T-helper 2 cell treated with Interferon-gamma antibody and Interleukin-4, amounts not matched to agents 5 μg/mL and 100 μg/mL, for 36 hours (primary cell): ENCODE data around the gene SLC22A4.

Experiments used
- DNase-seq: peaks from one replicate; pipeline ENCODE4 v3.0.0; 2021; ENCODE audit warnings: low spot score
- H3K27ac Mint-ChIP-seq: one replicate; pipeline ENCODE4 v1.8.0; 2021; ENCODE audit warnings: mild to moderate bottlenecking, mixed read lengths
- H3K27me3 Mint-ChIP-seq: one replicate; pipeline ENCODE4 v1.8.0; 2021; ENCODE audit warnings: low read depth, mixed read lengths
- H3K36me3 Mint-ChIP-seq: one replicate; pipeline ENCODE4 v1.8.0; 2021; ENCODE audit warnings: low read depth, mixed read lengths
- H3K4me1 Mint-ChIP-seq: one replicate; pipeline ENCODE4 v1.8.0; 2021; ENCODE audit warnings: low read depth, mixed read lengths
- H3K4me3 Mint-ChIP-seq: one replicate; pipeline ENCODE4 v1.8.0; 2022; ENCODE audit warnings: mild to moderate bottlenecking, moderate library complexity, mixed read lengths
- H3K9me3 Mint-ChIP-seq: one replicate; pipeline ENCODE4 v1.8.0; 2021; ENCODE audit warnings: mixed read lengths

The SLC22A4 gene

DNA sequence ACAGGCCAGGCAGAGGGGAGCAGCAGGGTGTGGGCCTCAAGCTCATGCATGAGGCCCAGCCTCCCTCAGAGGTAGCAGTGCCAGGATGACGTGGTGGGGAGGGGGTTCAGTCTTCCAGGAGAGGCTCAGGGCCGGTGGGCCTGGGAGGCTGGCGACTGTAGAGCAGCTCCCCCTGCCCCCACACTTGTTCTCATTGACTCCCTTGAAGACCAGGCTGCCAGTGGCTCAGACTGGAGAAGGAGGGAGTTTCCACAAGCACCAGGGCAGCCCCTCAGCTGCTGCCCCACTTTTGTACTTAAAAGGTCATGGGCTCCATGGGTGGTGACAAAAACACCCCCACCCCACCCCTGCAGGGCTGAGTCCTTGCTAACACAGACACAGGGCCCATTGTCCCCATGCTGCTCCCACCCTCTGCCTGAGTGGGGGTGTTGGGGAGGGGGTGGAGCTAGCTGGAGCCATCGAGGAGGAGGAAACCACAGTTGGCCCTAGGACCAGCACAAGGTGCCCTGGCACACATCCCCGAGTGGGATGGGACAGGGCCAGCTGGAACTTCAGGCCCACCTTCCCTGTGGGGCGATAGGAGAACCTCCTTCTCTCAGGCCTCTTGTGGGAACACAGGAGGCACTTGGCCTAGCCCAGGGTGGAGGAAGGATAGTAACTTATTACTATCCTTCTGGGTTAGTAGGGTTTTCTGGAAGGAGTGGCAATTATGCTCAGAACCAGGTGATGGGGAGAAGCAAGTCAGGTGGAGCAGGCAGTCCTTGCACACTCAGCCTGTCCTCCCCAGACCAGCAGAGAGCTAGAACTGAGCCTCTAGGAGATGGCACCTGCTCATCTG lies 26.0 kb upstream of the SLC22A4 start:
- Mint-ChIP-seq H3K9me3 (no peaks in the 10 kb centered on the region), H3K36me3 (no peaks in the 10 kb centered on the region), H3K27me3 (peaks cover 3% of the 10 kb centered on the region), H3K4me3 (no peak overlapping the region), H3K4me1 (peaks cover 6% of the 10 kb centered on the region), H3K27ac (no peak overlapping the region)
- DNase-seq, result no peak

DNA sequence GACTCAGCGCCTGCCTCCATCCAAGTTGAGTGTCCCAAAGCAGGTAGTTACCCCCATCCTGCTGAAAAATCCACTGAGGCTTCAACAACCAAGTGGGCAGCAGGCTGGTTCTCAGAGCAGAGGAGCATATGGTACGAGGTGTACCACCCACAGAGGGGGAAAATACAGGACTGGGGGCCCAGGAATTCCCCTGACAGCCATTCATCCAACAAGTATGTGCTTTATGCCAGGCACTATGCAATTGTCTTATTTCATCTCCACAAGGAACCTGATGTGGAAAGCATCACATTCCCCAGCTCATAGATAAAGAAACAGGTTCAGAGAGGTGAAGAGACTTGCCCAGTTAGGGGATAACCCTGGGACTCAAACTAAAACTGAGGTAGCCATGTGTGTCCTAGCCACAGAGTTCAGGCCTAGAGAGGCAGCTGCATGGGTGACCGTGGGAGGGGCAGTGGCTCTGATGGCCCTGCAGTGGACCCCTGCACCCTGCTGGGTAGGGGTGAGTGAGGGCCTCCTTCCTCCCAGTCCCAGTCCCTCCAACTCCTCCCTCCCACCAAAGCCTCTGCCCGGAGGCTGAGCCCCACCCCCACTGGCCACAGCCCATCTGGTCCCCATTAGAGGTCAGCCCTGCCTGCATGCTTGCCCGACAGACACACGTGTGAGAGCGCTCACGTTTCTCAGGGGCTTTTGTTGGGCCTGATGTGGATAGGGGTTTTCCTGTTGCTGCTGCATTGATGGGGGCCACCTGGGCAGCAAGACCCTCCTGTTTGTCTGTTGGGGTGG lies 25.2 kb upstream of the SLC22A4 start:
- Mint-ChIP-seq H3K27ac (no peak overlapping the region), H3K27me3 (peaks cover 5% of the 10 kb centered on the region), H3K4me3 (no peak overlapping the region), H3K9me3 (no peaks in the 10 kb centered on the region), H3K4me1 (peaks cover 6% of the 10 kb centered on the region), H3K36me3 (no peaks in the 10 kb centered on the region)
- no peak for DNase-seq

DNA sequence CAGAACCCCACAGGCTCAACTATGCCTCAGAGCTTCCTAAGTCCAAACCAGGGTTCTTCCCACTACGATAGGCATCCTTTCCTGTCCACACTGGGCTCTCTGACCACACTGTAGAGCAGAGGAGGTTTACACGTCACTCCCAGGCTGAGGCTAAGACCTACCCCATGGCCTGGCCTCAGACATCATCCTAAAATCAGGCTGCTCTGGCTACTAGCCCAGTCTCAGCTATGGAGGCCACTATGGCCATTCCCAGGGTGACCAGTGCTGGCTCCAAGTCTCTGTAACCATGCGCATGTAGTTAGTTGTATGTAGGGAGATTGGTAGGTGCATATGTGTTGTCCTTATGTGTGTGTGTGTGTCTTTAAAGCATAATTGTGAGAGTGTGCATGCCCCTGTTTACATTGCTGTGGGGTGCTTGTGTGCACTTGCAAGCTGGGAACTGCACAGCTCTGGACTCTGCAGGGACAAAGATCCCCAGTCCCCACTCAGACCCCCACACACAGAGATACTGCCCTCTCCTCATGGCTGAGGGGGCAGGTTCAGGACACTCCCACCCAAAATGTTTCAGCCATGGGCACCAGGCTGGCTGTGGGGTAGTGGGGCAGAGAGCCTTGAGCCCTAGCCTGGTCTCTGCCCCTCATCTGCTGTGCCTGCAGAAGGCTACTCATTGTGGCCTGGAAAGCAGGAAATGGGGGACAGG lies 24.4 kb upstream of the SLC22A4 start:
- peaks cover 5% of the 10 kb centered on the region for H3K27me3 Mint-ChIP-seq
- H3K4me3 Mint-ChIP-seq, result no peak overlapping the region
- H3K4me1 Mint-ChIP-seq, result peaks cover 5% of the 10 kb centered on the region
- H3K36me3 Mint-ChIP-seq, result no peaks in the 10 kb centered on the region
- no peak overlapping the region for H3K27ac Mint-ChIP-seq
- no peaks in the 10 kb centered on the region for H3K9me3 Mint-ChIP-seq
- DNase-seq, result no peak

DNA sequence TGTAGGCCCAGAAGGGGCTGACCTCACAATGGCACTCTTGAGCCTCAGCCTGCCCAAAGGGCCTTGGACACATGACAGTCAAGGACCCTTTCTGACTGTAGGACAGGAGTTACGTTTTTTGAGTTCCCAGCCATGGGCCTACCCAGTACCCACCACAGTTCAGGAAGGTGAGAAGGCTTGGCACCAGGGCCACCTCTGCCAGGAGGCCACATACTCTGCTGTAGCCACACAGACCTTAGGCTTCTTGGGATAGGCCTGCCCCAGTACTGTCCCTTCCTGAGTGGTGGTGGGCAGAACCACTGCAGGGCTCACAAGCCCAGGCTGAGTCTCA lies 23.9 kb upstream of the SLC22A4 start:
- H3K9me3 Mint-ChIP-seq, result no peaks in the 10 kb centered on the region
- H3K27ac Mint-ChIP-seq, result no peak overlapping the region
- H3K4me1 Mint-ChIP-seq, result peaks cover 5% of the 10 kb centered on the region
- peaks cover 5% of the 10 kb centered on the region for H3K27me3 Mint-ChIP-seq
- no peaks in the 10 kb centered on the region for H3K36me3 Mint-ChIP-seq
- no peak overlapping the region for H3K4me3 Mint-ChIP-seq
- DNase-seq, result no peak

DNA sequence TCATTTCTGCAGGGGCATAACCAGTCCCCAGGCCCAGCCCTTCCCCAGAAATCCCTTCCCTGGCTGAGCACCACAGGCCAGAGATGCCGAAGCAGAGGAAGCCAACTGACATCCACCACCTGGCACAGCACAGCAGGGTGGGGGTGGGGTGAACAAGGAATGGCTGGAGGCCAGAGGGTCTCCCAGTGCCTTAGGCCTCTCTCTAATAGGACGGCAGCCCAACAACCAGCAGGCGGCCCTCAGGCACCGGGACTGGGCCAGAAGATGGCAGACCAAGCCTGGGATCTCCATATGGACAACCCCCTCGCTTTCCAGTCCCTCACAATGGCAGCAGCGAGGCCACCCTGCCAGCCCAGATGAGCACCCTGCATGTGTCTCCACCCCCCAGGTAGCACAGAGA lies 23.5 kb upstream of the SLC22A4 start:
- H3K4me3 Mint-ChIP-seq, result no peak overlapping the region
- no peaks in the 10 kb centered on the region for H3K36me3 Mint-ChIP-seq
- no peak overlapping the region for H3K27ac Mint-ChIP-seq
- H3K4me1 Mint-ChIP-seq, result peaks cover 5% of the 10 kb centered on the region
- no peaks in the 10 kb centered on the region for H3K9me3 Mint-ChIP-seq
- no peak for DNase-seq
- peaks cover 5% of the 10 kb centered on the region for H3K27me3 Mint-ChIP-seq

DNA sequence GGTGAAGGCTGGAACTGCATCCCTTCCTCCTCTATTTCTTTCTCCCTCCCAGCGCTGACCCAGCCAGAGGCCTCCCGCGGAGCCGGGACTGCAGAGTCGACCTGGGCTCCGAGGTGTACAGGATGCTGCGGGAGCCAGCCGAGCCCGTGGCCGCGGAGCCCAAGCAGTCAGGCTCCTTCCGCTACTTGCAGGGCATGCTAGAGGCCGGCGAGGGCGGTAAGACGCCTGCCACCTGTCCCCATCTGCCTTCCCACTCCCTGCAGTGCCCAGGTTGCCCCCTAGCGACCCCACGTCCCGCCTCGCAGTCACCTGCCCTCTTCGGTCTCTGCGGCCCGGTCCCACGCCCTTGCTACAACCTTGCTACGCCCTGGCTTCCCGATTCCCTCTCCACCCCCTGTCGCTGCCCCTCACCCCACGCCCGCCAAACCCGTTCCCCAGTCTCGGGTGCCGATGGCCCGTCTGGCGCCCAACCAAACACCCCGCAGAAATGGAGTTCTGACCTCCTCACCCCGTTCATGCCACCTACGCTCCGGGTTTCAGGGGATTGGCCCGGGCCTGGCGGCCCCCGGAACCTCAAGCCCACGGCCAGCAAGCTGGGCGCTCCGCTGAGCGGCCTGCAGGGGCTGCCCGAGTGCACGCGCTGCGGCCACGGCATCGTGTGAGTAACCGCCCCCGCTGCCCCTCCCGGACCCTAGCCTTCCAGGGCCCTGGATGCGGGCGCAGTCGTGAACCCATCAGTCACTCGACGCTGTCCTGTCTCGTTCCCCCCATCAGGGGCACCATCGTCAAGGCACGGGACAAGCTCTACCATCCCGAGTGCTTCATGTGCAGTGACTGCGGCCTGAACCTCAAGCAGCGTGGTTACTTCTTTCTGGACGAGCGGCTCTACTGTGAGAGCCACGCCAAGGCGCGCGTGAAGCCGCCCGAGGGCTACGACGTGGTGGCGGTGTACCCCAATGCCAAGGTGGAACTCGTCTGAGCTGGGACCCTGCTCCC lies 22.6 kb upstream of the SLC22A4 start:
- Mint-ChIP-seq H3K4me1 (peaks cover 5% of the 10 kb centered on the region), H3K27ac (no peak overlapping the region), H3K27me3 (peaks cover 5% of the 10 kb centered on the region), H3K36me3 (no peaks in the 10 kb centered on the region), H3K4me3 (no peak overlapping the region), H3K9me3 (no peaks in the 10 kb centered on the region)
- DNase-seq, result no peak

DNA sequence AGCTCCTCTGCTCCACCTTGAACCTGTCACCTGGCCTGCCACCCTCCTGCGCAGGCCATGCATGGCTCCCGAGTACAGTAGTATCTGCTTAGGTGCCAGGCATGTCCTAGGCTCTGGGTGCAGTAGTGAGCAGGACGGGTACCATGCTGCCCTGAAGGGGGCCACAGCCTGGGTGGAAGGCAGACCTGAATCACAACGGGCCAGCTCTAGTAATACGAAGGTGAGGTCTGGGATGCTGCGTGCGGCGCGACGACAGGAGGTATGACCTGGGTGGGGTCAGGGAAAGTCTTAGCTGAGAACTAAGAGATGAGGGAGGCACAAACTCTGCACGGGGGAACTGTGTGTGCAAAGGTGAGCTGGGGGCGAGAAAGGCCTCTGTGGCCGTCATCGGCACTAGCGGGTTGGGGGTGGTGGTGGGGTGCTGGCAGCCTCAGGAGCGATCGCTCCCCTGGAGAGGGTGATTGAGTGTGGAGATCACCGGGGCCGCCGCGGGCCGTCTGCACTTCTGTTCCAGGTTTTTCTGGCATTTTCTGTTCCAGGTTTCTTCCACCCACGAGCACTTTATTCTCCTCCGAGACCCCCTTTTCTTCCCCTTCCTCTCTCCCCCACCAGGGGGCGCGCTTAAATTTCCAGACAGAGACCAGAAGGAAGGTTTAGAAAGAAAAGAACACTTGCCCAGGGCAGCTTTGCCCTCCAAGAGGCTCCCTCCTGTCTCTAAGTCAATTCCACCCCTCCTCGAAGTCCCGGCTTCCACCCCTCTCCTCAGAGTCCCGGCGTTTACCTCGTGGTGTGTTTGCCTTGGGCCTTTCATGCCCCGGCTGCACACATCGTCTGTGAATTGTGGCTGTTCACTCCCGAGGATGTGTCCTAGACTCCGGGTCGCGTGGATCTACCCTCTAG lies 21.6 kb upstream of the SLC22A4 start:
- Mint-ChIP-seq H3K4me3 (peak overlapping the region; percentile 28), H3K27me3 (peaks cover 5% of the 10 kb centered on the region), H3K27ac (no peak overlapping the region), H3K4me1 (peaks cover 3% of the 10 kb centered on the region), H3K36me3 (no peaks in the 10 kb centered on the region), H3K9me3 (no peaks in the 10 kb centered on the region)
- peak; percentile 51 for DNase-seq

DNA sequence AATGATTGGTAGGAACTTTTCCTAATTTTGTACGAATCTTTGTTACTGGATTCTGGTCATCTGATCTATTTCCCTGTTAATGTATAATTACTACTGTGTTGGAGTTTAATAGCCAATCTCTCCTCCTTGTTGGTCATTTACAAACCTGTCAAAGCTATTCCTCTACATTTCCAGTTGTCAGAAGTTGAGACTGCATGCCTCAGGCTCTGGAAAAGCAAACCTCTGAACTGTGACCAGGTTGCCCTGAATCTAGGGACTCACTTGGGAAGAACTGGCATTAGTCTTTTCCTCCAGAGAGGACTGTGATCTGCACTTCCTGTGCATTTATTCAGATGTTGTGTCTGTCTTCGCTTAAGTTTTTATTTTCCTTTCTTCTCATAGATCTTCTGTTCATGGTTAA lies 20.6 kb upstream of the SLC22A4 start:
- Mint-ChIP-seq H3K4me3 (no peak overlapping the region), H3K36me3 (no peaks in the 10 kb centered on the region), H3K27ac (no peak overlapping the region), H3K27me3 (peaks cover 5% of the 10 kb centered on the region), H3K4me1 (peaks cover 3% of the 10 kb centered on the region), H3K9me3 (no peaks in the 10 kb centered on the region)
- no peak for DNase-seq

DNA sequence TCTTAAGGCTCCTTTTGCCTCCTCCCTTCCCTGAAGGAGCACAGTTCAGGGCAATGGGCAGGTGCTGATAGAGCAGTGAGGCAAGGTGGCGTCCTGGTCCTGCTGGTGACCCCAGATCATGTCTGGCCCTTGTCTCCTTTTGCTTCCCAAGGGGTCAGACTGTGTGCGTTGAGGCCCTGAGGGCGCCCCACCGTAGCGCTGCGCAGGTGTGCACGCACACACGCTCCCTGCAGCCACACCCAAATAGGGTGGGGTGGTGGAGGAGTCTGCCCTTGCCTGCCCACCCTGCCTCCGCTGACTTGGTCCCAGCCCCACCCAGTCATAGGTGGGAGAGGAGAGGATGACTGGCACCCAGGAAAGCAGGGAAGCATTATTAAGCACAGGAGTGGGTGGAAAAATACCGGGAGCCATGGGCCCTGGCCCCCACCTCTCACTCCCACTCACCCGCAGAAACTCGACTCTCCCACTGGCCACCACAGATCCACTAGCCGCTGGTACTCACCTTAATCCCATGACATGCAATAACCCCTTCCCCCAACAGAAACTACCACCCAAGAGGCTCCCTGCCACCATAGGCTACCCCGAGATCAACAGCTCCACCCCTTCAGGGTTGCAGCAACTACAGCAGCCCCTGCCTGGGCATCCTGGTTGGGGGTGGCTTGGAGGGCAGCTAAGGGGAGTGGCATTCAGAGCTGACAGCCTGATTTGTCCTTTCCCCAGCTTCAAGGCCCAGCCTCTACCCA lies 20.0 kb upstream of the SLC22A4 start:
- no peak overlapping the region for H3K27ac Mint-ChIP-seq
- no peak for DNase-seq

DNA sequence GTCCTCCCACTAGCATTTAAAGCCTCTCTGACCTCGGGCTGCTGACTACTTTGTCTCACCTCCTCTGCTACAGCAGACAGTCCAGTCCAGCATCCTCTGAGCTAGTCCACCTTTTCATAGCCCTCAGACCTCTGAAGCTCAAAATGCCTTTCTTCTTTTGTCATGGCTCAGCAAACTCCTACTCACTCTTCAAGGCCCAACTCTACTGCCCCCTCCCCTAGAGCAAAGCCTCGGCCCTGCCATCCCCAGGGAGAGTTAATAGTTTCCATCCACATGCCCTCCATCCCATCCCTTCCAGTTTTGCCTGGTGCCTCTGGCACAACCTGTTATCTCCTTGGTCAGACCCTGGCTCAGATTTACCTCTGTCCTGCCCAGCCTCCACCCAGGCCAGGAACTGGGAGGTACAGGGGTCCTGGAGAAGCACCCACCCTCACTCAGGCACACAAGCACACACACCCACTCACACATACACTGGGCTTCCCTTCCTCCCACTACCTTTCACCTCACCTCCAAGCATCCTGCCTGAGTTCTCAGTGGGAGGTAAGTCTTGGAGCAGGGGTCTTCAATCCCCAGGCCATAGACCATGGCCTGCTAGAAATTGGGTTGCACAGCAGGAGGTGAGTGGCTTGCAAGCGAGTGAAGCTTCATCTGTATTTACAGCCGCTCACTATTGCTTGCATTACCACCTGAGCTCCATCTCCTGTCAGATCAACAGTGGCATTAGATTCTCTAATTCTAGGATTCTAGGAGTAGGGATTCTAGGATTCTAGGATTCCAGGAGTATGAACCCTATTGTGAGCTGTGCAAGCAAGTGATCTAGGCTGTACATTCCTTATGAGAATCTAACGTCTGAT lies 18.6 kb upstream of the SLC22A4 start:
- peaks cover 5% of the 10 kb centered on the region for H3K27me3 Mint-ChIP-seq
- H3K4me1 Mint-ChIP-seq, result peaks cover 3% of the 10 kb centered on the region
- no peaks in the 10 kb centered on the region for H3K9me3 Mint-ChIP-seq
- no peak for DNase-seq
- no peaks in the 10 kb centered on the region for H3K36me3 Mint-ChIP-seq
- no peak overlapping the region for H3K4me3 Mint-ChIP-seq
- no peak overlapping the region for H3K27ac Mint-ChIP-seq

More for the DNA sequence above, 20.0 kb upstream of the SLC22A4 start:
- no peak overlapping the region for H3K4me3 Mint-ChIP-seq
- peaks cover 3% of the 10 kb centered on the region for H3K4me1 Mint-ChIP-seq
- no peaks in the 10 kb centered on the region for H3K9me3 Mint-ChIP-seq
- H3K27me3 Mint-ChIP-seq, result peaks cover 5% of the 10 kb centered on the region
- no peaks in the 10 kb centered on the region for H3K36me3 Mint-ChIP-seq

DNA sequence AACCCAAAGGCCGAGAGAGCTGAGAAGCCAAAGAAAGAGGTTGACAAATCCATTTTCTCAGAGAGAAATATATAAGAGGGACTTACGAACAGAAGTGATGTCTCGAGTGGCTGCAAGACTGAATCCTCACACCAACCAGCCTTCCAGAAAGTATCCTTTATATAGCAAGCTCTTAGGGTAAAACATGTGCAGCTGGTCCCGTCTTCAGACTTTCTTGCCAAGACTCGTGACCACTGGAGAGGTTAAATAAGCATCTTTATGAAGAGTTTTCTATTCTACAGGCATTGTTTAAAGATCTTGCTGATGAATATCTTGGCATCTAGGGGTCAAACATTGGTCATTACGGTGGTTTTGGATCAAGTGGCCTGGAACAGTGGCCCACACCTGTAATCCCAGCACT lies 16.9 kb upstream of the SLC22A4 start:
- H3K36me3 Mint-ChIP-seq, result no peaks in the 10 kb centered on the region
- H3K9me3 Mint-ChIP-seq, result no peaks in the 10 kb centered on the region
- no peak overlapping the region for H3K27ac Mint-ChIP-seq
- H3K27me3 Mint-ChIP-seq, result peaks cover 8% of the 10 kb centered on the region
- no peak for DNase-seq
- no peak overlapping the region for H3K4me3 Mint-ChIP-seq
- peaks cover 3% of the 10 kb centered on the region for H3K4me1 Mint-ChIP-seq
